HS-27A (cell line): Measurements from ENCODE around the gene ME2.
"Not testable (repeated sequence)": the region's sequence is repeated elsewhere in the genome, so short reads cannot be mapped to it uniquely, and the experiment has no call there.

Source experiments
- DNase-seq: peaks from one replicate; pipeline ENCODE4 v3.0.0-alpha.2; 2012; ENCODE audit warnings: low read depth, missing footprints

The ME2 gene

DNA sequence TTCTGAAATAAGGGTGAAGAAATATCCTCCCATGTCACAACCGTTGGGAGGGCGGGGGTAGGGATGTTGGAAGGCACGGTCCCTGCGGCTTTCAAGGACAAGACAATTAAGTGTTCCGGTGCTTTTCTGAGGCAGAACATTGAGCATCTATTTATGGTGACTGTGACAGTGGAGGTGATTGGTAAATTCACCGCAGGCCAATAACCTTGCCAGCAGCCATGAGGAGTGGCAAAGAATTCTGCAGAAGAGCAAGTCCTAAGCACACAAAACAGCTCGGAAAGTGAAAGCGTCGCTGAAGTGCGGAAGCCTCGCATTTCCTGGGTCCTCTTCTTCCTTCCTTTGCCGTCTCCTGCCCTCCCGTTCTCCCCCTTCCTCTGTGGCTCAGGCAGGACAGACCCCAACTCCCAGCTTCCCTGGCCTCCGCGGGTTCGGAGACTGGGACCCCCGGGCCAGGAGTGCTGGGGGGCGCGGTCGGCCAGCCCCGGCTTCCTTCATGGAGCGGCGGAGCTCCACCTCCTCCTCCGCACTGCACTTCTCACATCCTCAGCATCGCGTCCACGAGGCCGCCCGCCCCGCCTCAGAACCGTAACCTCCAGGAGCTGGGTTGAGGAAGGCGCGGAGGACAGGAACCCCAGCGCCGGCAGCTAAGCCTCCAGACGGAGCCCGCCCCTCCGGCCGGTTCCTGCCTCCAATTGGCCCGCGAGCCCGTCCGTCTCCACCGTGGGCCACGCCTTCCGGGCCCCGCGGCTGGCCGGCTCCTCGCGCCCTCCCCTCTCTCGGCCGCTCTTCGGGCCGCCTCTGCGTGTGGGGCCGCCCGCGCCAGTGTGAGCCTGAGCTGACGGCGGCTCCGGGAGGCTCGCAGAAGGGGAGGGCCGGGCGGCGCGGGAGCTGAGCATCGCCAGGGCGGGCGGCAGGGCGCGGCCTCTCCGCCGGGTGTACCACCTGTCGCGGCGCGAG is at the start of gene ME2:
Gene ME2, plus strand, starts transcription at position 774 of the 957 bp plus-strand sequence. CDS start 16,703 bp downstream, outside the sequence.
- DNase-seq: no peak

- DNase-seq: no peak
These were observed 49.3 kb upstream of the ME2 start for GRCh38 chr18:50829644-50830043.

- DNase-seq: no peak
These were observed 48.4 kb upstream of the ME2 start for GRCh38 chr18:50830544-50830943.

DNA sequence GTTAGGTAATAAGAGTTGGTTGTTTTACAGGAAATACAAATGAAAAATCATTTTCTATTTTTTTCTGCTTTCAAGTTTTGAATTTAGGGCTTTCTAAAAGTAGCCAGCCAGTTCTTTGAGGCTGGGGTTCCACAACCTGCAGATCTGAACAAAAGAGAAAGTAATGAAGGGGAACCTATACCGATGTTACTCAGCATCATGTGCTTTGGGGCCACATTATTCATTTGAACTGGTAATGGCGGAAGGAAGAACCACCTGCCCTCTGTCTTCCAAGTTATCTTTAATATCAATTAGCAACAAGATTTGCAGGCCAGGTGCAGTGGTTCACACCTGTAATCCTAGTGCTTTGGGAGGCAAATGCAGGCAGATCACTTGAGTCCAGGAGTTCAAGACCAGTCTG is 46.2 kb upstream of the ME2 start:
- no peak for DNase-seq

- DNase-seq: not testable (repeated sequence)
These were observed 45.4 kb upstream of the ME2 start for GRCh38 chr18:50833496-50833895.

GRCh38 chr18:50836521-50836957 is 42.4 kb upstream of the ME2 start:
- no peak for DNase-seq

GRCh38 chr18:50839341-50839740 is 39.6 kb upstream of the ME2 start:
- no peak for DNase-seq

DNA sequence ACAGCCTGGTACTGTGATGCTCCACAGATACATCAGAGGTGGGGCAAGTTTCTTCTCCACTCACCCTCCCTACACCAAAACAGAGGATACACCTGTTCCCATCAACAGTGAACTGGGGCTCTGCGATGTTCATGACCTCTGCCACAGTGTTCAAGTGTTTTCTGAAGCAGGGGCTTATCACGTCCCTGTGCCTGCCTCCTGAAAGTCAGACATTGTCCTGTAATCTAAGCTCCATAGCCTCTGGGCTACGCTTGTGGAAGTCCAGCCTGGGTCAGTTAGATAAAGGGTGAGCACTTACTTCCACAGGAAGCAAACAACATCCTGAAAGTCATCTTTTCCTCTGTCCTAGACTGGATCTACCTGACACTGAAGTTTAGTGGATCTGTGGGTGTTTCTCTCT is 38.9 kb upstream of the ME2 start:
- DNase-seq: no peak

DNA sequence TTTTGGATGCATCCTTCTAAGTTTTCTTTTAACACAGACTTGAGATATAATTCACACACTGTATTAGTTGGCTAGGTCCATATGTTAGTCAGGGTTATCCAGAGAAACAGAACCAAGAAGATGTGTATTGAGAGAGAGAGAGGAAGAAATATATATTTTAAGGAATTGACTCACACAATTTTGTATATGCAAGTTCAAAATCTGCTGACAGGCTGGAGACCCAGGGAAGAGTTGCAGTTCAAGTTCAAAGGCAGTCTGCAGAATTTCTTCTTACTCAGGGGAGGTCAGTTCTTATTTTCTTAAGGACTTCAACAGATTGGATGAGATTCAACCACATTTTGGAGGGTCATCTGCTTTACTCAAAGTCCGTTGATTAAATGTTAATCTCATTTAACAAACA is 36.1 kb upstream of the ME2 start:
- DNase-seq: no peak

GRCh38 chr18:50844554-50844953 is 34.4 kb upstream of the ME2 start:
- no peak for DNase-seq

GRCh38 chr18:50844960-50845359 is 34.0 kb upstream of the ME2 start:
- no peak for DNase-seq

- no peak for DNase-seq
These were observed 31.7 kb upstream of the ME2 start for GRCh38 chr18:50847192-50847591.

DNA sequence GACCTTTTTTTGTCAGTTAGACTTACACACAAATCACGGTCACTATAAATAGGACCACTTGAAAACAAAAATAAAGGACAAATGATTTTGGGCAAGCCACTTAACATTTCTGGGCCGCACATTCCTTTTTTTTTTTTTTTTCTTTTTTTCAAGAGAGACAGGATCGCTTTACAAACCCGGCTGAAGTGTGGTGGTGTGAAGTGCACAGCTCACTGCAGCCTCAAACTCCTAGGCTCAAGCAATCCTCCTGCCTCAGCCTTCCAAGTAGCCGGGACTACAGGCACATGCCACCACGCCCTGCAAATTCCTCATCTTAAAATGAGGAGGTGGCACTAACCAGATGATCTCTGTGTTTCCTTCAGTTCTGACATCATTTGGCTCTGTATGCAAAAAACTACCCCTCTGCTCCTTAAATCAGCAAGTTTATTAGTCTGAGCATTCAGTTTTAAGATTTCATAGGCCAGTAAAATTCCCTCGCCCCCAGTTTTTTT is 30.8 kb upstream of the ME2 start:
- DNase-seq: no peak

DNA sequence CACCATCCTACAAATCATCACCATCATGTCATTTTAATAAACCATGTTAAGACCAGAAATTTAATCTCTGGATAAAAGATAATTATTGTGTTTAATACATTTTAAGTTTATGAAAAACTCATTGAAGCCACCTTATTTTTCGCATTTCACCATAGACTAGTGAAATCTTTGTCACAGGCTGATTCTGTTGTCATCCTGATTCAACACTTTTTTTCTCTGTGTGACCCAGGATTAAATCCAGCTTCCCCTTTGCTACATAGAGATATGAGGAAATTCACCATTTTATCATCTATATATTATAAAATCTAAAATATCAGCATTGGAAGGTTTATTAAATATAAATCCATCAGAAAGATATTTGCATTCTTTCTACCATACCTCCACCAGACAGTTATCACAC is 29.9 kb upstream of the ME2 start:
- DNase-seq: no peak

DNA sequence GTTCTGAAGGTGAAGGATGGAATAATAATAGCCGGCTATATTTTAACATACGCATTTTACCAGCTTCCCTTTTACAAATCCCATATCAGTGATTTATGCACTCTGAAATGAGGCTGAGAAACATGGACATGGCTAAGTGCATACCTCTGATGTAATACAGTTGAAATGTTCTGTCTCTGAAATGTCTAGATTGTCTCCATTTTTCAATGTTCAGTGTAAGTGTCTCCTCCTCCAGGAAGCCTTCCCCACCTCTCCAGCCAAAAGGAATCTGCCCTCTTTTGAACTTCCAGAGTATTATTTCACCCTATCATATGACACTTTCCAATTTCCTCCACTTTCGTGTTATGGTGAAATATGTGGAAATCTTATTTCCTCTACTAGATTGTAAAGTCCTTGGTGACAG is 29.5 kb upstream of the ME2 start:
- DNase-seq: no peak

DNA sequence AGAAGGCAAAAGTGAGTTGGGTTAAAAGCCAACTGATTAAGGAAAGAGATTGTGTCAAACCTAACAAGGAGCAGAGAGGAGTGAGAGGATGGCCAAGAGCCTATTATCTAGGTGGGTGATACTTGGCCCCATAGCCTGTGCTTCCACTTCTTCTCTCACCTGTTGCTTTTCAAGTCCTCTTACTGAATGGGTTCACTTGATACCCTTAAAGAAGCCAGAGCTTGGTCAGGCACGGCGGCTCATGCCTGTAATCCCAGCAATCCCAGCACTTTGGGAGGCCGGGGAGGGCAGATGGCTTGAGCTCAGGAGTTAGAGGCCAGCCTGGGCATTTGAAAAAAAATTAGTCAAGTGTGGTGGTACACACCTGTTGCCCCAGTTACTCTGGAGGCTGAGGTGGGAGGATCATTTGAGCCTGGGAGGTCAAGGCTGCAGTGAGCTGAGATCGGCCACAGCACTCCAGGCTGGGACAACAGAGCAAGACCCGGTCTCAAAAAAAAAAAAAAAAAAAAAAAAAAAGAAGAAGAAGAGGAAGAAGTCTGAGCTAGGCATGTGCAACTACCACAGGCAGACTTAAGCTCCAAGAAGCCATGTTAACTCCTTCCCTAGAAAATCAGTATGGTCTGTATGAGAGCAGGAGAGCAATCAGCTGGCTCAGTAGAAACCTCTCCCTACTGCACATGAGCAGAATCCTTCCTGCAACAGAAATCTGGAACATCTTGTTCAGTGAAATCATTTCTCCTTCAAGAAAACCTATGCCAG is 28.4 kb upstream of the ME2 start:
- no peak for DNase-seq

GRCh38 chr18:50853863-50854271 is 25.1 kb upstream of the ME2 start:
- DNase-seq: no peak

GRCh38 chr18:50855976-50856757 is 22.8 kb upstream of the ME2 start:
- DNase-seq: no peak

GRCh38 chr18:50857166-50857565 is 21.8 kb upstream of the ME2 start:
- DNase-seq: not testable (repeated sequence)

GRCh38 chr18:50857694-50858093 is 21.2 kb upstream of the ME2 start:
- no peak for DNase-seq

GRCh38 chr18:50859793-50860555 is 18.9 kb upstream of the ME2 start:
- DNase-seq: no peak
